ENCODE results near the gene TNFSF12. TPM values are rescaled to one million over a fixed set of nuclear protein-coding genes. Genes with fewer than 3 reads are reported as not detected.

TNFSF12 gene
- total RNA-seq, 1 experiment from 2014 or later, result 7.1 TPM

DNA sequence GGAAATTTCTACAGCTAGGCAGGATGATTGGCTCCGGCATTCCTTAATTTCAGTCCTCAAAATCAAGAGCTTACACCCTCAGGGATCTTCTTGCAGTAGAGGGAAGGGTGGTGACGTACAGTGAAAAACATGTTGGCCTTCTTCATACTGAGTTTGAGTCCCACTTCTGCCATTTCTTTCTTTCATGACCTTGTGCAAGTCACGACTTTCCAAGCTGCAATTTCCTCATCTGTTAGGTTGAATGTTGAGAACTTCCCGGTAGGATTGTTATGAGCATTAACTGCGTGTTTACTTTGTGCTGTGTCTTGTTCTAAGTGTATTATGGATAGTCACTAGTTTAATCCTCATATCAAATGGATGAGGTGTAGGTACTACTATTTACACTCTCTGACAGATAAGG, 20.7 kb downstream of the TNFSF12 start:
- H2BK15ac ChIP-seq (ENCODE audit: low read depth, low read length), result no peak overlapping the region
- no peak overlapping the region for H3T11ph ChIP-seq (ENCODE audit: low read length)
- H2BK120ac ChIP-seq (ENCODE audit: low read depth, low read length, poor library complexity, severe bottlenecking), result no peak overlapping the region
- peaks cover 19% of the 10 kb centered on the region; the same call in 1 of the 2 replicates for H3K79me2 ChIP-seq (ENCODE audit: insufficient read depth, low read length)
- no peak overlapping the region for H2AFZ ChIP-seq (ENCODE audit: low read length)
- Mint-ChIP-seq H3K27me3 (ENCODE audit: low read depth) (peaks cover 8% of the 10 kb centered on the region), H3K4me3 (no peak overlapping the region; a peak in 1 of 5 replicates), H3K4me1 (peaks cover 16 to 17% of the 10 kb centered on the region in 2 experiments), H3K27ac (no peak overlapping the region), H3K36me3 (ENCODE audit: insufficient read depth in 1 of 3, low read depth in 3 of 3) (peaks cover 49 to 87% (median 77%) of the 10 kb centered on the region in 3 experiments), H3K9me3 (peaks cover 3 to 7% of the 10 kb centered on the region in 2 experiments; a peak in 3 of 5 replicates)
- H3K4me1 ChIP-seq (ENCODE audit: insufficient read depth, low read length), result peaks cover 1% of the 10 kb centered on the region; the same call in 1 of the 2 replicates
- WGBS (ENCODE audit: extremely low coverage, insufficient read length, low lambda C conversion rate), result no CpG with 5 or more reads among the region's 5 CpGs
- H3K27me3 ChIP-seq (ENCODE audit: insufficient read depth, low read length), result no peaks in the 10 kb centered on the region
- no peak overlapping the region for H3K56ac ChIP-seq (ENCODE audit: insufficient read length, low read depth, low read length)
- peaks cover 5% of the 10 kb centered on the region for H3K23me2 ChIP-seq (ENCODE audit: insufficient read length, low read depth, low read length, poor library complexity, severe bottlenecking)
- no peak overlapping the region for H4K91ac ChIP-seq (ENCODE audit: insufficient read length, low read depth, low read length)
- H3K14ac ChIP-seq (ENCODE audit: insufficient read depth, low read length), result no peak overlapping the region
- H2BK5ac ChIP-seq (ENCODE audit: insufficient read length, low read length), result no peak overlapping the region
- H4K5ac ChIP-seq (ENCODE audit: insufficient read length, low read depth, low read length), result no peak overlapping the region
- no peak overlapping the region for H2BK20ac ChIP-seq (ENCODE audit: low read depth, low read length, poor library complexity, severe bottlenecking)
- H2BK12ac ChIP-seq (ENCODE audit: insufficient read length, low read depth, low read length), result no peak overlapping the region
- no peak overlapping the region for H3K4ac ChIP-seq (ENCODE audit: low read depth, low read length)
- no peaks in the 10 kb centered on the region for H4K20me1 ChIP-seq (ENCODE audit: control insufficient read depth, insufficient read depth, insufficient read length)
- no peak overlapping the region for H2AK5ac ChIP-seq (ENCODE audit: insufficient read length, low read length)
- no peak for DNase-seq
- no peak overlapping the region for H3K18ac ChIP-seq (ENCODE audit: insufficient read length, low read depth, low read length)
- no peak overlapping the region for H3K4me2 ChIP-seq (ENCODE audit: insufficient read depth, insufficient read length, low read length)
- H4K8ac ChIP-seq (replicated peaks; ENCODE audit: insufficient read length, low read depth, low read length), result no peak overlapping the region
- peaks cover 4% of the 10 kb centered on the region for H3K79me1 ChIP-seq (ENCODE audit: insufficient read depth, low read depth, low read length, poor library complexity, severe bottlenecking)
- H3K9ac ChIP-seq (ENCODE audit: extremely low read depth, insufficient read length, low read length), result no peak overlapping the region
- TF ChIP-seq, protein P1, sequence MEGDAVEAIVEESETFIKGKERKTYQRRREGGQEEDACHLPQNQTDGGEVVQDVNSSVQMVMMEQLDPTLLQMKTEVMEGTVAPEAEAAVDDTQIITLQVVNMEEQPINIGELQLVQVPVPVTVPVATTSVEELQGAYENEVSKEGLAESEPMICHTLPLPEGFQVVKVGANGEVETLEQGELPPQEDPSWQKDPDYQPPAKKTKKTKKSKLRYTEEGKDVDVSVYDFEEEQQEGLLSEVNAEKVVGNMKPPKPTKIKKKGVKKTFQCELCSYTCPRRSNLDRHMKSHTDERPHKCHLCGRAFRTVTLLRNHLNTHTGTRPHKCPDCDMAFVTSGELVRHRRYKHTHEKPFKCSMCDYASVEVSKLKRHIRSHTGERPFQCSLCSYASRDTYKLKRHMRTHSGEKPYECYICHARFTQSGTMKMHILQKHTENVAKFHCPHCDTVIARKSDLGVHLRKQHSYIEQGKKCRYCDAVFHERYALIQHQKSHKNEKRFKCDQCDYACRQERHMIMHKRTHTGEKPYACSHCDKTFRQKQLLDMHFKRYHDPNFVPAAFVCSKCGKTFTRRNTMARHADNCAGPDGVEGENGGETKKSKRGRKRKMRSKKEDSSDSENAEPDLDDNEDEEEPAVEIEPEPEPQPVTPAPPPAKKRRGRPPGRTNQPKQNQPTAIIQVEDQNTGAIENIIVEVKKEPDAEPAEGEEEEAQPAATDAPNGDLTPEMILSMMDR (conservative IDR thresholded peaks at IDR 0.05), result no peak
- H3K23ac ChIP-seq (ENCODE audit: insufficient read length, low read depth, low read length), result no peak overlapping the region
- H3K27ac ChIP-seq (ENCODE audit: insufficient read length, low read depth, low read length), result no peak overlapping the region
- H3K9me3 ChIP-seq (ENCODE audit: control insufficient read depth, low read depth, low read length), result no peaks in the 10 kb centered on the region

All from H9 (cell line).